ENCODE results near the gene LY86. TPM values are rescaled to one million over a fixed set of nuclear protein-coding genes. Genes with fewer than 3 reads are reported as not detected.

Gene LY86
- total RNA-seq, 1 experiment from 2014 or later, result not detected

DNA sequence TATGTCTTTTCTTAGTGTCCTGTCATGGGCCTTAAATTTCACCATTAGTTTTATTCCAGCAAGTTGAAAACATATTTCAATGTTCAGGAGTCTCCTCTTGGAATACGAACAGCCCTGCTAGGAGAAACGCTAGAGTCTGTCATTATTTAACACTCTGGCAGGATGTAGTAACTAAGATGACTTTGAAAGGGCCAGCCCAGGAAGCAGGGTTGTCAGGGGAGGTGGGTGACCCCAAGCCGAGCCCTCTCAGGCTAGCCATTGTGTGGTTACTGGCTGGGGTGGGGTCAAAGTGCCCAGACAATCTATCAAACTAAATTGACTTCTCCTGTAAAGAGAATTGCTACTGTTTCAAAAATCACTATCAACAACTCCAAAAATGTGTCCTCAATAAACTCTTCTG lies 67.8 kb downstream of the LY86 start:
- Histone ChIP-seq H3K56ac (ENCODE audit: insufficient read length, low read depth, low read length) (no peak overlapping the region), H2BK20ac (ENCODE audit: low read depth, low read length, poor library complexity, severe bottlenecking) (no peak overlapping the region), H3K9me3 (ENCODE audit: control insufficient read depth, low read depth, low read length) (no peaks in the 10 kb centered on the region), H3K27ac (ENCODE audit: insufficient read length, low read depth, low read length) (no peak overlapping the region), H2BK12ac (ENCODE audit: insufficient read length, low read depth, low read length) (no peak overlapping the region), H3K4me1 (ENCODE audit: insufficient read depth, low read length) (no peaks in the 10 kb centered on the region), H3T11ph (ENCODE audit: low read length) (no peak overlapping the region), H3K4ac (ENCODE audit: low read depth, low read length) (no peak overlapping the region), H3K18ac (ENCODE audit: insufficient read length, low read depth, low read length) (no peak overlapping the region), H2BK120ac (ENCODE audit: low read depth, low read length, poor library complexity, severe bottlenecking) (no peak overlapping the region), H4K8ac (replicated peaks; ENCODE audit: insufficient read length, low read depth, low read length) (no peak overlapping the region), H4K91ac (ENCODE audit: insufficient read length, low read depth, low read length) (no peak overlapping the region), H3K14ac (ENCODE audit: insufficient read depth, low read length) (no peak overlapping the region), H2BK5ac (ENCODE audit: insufficient read length, low read length) (no peak overlapping the region), H3K4me2 (ENCODE audit: insufficient read depth, insufficient read length, low read length) (no peak overlapping the region), H3K9ac (ENCODE audit: extremely low read depth, insufficient read length, low read length) (no peak overlapping the region), H3K23ac (ENCODE audit: insufficient read length, low read depth, low read length) (no peak overlapping the region), H3K79me1 (ENCODE audit: insufficient read depth, low read depth, low read length, poor library complexity, severe bottlenecking) (no peaks in the 10 kb centered on the region), H3K79me2 (ENCODE audit: insufficient read depth, low read length) (no peaks in the 10 kb centered on the region), H4K5ac (ENCODE audit: insufficient read length, low read depth, low read length) (no peak overlapping the region), H2AFZ (ENCODE audit: low read length) (no peak overlapping the region), H2BK15ac (ENCODE audit: low read depth, low read length) (no peak overlapping the region), H3K27me3 (ENCODE audit: insufficient read depth, low read length) (peaks cover 3% of the 10 kb centered on the region; the same call in 1 of the 2 replicates), H3K23me2 (ENCODE audit: insufficient read length, low read depth, low read length, poor library complexity, severe bottlenecking) (no peaks in the 10 kb centered on the region), H2AK5ac (ENCODE audit: insufficient read length, low read length) (no peak overlapping the region), H4K20me1 (ENCODE audit: control insufficient read depth, insufficient read depth, insufficient read length) (no peaks in the 10 kb centered on the region)
- H3K27me3 Mint-ChIP-seq (ENCODE audit: low read depth), result peaks cover 45% of the 10 kb centered on the region
- no CpG with 5 or more reads among the region's 3 CpGs for WGBS (ENCODE audit: extremely low coverage, insufficient read length, low lambda C conversion rate)
- peaks cover 3 to 8% of the 10 kb centered on the region in 2 experiments; a peak in 4 of 5 replicates for H3K9me3 Mint-ChIP-seq
- no peak overlapping the region for H3K27ac Mint-ChIP-seq
- TF ChIP-seq, protein P1, sequence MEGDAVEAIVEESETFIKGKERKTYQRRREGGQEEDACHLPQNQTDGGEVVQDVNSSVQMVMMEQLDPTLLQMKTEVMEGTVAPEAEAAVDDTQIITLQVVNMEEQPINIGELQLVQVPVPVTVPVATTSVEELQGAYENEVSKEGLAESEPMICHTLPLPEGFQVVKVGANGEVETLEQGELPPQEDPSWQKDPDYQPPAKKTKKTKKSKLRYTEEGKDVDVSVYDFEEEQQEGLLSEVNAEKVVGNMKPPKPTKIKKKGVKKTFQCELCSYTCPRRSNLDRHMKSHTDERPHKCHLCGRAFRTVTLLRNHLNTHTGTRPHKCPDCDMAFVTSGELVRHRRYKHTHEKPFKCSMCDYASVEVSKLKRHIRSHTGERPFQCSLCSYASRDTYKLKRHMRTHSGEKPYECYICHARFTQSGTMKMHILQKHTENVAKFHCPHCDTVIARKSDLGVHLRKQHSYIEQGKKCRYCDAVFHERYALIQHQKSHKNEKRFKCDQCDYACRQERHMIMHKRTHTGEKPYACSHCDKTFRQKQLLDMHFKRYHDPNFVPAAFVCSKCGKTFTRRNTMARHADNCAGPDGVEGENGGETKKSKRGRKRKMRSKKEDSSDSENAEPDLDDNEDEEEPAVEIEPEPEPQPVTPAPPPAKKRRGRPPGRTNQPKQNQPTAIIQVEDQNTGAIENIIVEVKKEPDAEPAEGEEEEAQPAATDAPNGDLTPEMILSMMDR (conservative IDR thresholded peaks at IDR 0.05), result no peak
- H3K4me3 Mint-ChIP-seq, result no peak overlapping the region
- H3K36me3 Mint-ChIP-seq (ENCODE audit: insufficient read depth in 1 of 3, low read depth in 3 of 3), result no peaks in the 10 kb centered on the region; a peak in 1 of 7 replicates
- H3K4me1 Mint-ChIP-seq, result peaks cover 13 to 20% of the 10 kb centered on the region in 2 experiments
- DNase-seq, result no peak

All from H9 (cell line).